GM13977 (cell line): ENCODE data around the gene EPHX1.

Source experiments
- DNase-seq: peaks from one replicate; pipeline ENCODE4 v3.0.0; 2012; ENCODE audit warnings: low spot score
- in situ Hi-C: fragments of 300-500 bp; cut with MboI; formaldehyde crosslinking; loops from one replicate; pipeline ENCODE4 v1.12.0; 2022; ENCODE audit warnings: low sequenced_read_pairs, low pct_unique_long_range_greater_than_20kb, mixed read lengths, inconsistent platforms; ENCODE audit not compliant: unreplicated experiment
- TF ChIP-seq, protein P1 (sequence below): IDR thresholded peaks from 2 replicates; pipeline ENCODE4 v1.5.1; 2012; ENCODE audit warnings: mild to moderate bottlenecking, control low read depth; ENCODE audit not compliant: insufficient read depth; ENCODE audit errors: extremely low read depth, missing control alignments

EPHX1 gene

DNA sequence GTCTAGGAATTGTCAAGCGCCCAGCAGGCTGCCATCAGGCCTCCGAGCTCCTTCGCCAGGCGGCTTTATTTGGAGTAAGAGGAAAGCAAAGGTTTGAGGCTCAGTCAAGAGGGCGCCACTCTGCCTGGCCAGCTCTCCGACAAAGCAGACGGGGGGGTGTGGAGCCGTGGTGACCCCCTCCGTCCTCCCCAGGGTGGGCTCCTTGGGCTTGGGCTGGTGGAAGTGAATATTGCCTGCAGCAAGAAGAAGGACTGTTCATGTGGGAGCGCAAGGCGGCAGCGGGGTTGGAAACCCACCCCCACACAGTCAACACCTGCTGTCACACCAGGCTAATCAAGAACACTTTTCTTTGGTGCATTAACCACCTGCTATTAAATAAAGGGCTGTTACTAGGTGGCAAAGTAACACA lies 14.6 kb downstream of the EPHX1 start:
- TF ChIP-seq, protein P1, sequence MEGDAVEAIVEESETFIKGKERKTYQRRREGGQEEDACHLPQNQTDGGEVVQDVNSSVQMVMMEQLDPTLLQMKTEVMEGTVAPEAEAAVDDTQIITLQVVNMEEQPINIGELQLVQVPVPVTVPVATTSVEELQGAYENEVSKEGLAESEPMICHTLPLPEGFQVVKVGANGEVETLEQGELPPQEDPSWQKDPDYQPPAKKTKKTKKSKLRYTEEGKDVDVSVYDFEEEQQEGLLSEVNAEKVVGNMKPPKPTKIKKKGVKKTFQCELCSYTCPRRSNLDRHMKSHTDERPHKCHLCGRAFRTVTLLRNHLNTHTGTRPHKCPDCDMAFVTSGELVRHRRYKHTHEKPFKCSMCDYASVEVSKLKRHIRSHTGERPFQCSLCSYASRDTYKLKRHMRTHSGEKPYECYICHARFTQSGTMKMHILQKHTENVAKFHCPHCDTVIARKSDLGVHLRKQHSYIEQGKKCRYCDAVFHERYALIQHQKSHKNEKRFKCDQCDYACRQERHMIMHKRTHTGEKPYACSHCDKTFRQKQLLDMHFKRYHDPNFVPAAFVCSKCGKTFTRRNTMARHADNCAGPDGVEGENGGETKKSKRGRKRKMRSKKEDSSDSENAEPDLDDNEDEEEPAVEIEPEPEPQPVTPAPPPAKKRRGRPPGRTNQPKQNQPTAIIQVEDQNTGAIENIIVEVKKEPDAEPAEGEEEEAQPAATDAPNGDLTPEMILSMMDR, result no peak
- in situ Hi-C loops, result no loop called here
- DNase-seq, result no peak

DNA sequence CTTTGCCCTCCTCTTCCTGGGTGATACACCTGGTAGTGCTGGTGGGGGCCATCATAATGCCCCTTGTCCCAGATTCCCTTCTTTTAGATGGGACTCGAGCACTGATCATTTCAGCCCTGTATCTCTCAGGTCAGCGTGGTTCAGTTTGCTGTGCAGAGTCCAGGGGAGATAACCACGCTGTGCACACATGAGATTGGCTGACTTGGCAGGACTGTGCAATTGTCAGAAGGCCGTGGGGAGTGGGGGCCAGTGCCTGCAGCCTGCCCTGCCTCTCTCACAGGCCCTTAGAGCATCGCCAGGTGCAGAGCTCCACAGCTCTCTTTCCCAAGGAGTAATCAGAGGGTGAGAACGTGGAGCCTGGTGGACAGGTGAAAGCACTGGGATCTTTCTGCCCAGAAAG lies 15.2 kb downstream of the EPHX1 start:
- in situ Hi-C loops, result no loop called here
- TF ChIP-seq, protein P1, result no peak
- no peak for DNase-seq

DNA sequence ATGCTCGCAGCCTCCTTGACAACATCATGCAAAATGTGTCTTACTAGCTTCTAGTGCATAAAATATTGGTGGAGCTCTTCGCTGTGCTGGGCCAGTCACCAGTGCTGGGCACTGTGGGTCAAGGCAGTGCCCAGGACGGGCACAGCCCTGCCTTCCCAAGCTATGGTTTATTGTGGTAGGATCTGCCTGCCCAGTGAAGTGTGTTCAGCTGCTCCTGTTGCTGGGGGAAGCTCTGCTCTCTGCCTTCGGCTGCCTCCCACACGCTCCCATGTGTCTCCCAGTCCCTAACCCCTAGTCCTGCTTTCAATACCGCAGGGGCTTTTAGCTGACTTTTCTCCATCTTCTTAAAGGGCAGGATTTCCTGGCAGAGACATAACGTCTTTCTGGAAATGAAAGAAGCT lies 15.7 kb downstream of the EPHX1 start:
- no peak for DNase-seq
- TF ChIP-seq, protein P1, result no peak
- in situ Hi-C loops, result no loop called here

DNA sequence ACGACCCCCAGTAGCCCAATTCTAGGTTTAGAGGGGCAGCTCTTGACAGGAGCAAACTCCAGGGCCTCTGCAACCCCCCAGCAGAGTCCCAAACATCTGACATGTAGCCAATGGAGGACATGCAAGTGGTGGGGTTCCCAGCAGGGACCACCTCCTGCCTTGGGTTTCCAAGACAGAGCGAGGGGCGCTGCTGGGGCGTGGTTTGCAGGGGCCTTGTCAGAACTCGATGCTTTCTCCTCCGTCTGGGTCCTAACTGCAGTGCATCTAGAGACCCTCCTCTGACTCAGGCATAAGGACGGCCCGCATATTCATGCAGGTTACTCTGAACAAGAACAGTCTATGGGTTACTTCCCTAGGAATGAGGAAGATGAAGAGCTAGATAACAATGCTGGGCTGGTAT lies 17.2 kb downstream of the EPHX1 start:
- TF ChIP-seq, protein P1, result no peak
- in situ Hi-C loops, result no loop called here
- DNase-seq, result no peak

DNA sequence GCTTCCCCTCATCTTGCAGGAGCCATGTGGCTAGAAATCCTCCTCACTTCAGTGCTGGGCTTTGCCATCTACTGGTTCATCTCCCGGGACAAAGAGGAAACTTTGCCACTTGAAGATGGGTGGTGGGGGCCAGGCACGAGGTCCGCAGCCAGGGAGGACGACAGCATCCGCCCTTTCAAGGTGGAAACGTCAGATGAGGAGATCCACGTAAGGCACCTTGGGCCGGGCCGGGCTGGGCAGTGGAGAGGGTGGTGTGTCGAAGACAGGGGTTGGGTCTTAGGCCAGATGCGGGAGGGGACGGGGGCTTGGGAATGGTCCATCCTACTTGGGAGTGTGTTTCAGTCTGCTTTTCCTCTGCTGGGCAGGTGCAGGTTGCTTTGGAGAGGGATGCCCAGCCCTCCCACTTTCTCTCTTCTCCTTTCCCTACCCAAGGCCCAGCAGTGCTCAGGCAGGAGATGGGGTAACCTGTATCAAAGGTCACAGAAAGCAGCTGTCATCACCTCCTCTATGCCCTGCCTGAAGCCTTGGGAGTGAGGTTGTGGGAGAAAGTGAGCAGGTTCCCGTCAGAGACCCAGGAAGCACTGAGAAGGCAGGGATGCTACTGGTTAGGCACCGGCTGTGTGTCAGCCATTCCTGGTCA lies 18.9 kb downstream of the EPHX1 start:
- in situ Hi-C loops, result no loop called here
- TF ChIP-seq, protein P1, result no peak
- no peak for DNase-seq

DNA sequence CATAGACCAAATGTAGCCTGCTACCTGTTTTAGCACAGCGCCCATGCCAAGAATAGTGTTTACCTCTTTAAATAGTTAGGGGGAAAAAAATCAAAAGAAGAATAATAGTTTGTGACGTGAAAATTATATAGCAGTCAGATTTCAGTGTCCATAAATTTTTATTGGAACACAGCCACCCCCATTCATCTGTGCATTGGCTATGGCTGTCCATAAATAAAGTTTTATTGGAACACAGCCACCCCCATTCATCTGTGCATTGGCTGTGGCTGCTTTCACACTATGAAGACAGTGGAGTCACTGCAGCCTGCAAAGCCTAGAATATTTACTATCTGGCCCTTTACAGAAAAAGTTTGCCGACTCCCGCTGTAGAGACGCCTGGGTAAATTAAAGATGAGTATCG lies 20.9 kb downstream of the EPHX1 start:
- TF ChIP-seq, protein P1, result no peak
- no peak for DNase-seq
- in situ Hi-C loops, result no loop called here
